Stimulated activated CD4-positive, alpha-beta T cell treated with anti-CD3 and anti-CD28 coated beads, Interleukin-1b, Interleukin-23, amount 100 ng/mL, for 24 hours (primary cell): ENCODE measurements around the gene TSPAN15.

Source experiments
- DNase-seq, 4 experiments: peaks; one replicate each; pipeline ENCODE4 v3.0.0-alpha.2; 2020; ENCODE audit warnings: low read depth in 4 of 4, low spot score in 1 of 4

Gene TSPAN15

GRCh38 chr10:69464801-69465401 lies 13.6 kb downstream of the TSPAN15 start:
- no peak for DNase-seq

GRCh38 chr10:69465457-69466157 lies 14.3 kb downstream of the TSPAN15 start:
- DNase-seq = no peak

- DNase-seq = no peak
Observed at GRCh38 chr10:69466158-69466490, 14.9 kb downstream of the TSPAN15 start.

GRCh38 chr10:69466689-69467088 lies 15.4 kb downstream of the TSPAN15 start:
- no peak for DNase-seq

- DNase-seq = no peak
Observed at GRCh38 chr10:69467928-69468750, 16.9 kb downstream of the TSPAN15 start.

- DNase-seq = no peak
Observed at GRCh38 chr10:69468751-69469089, 17.5 kb downstream of the TSPAN15 start.

- no peak for DNase-seq
Observed at GRCh38 chr10:69469976-69470375, 18.7 kb downstream of the TSPAN15 start.

GRCh38 chr10:69470463-69471384 lies 19.5 kb downstream of the TSPAN15 start:
- no peak for DNase-seq

- DNase-seq = no peak
Observed at GRCh38 chr10:69472142-69472541, 20.9 kb downstream of the TSPAN15 start.

- no peak for DNase-seq
Observed at GRCh38 chr10:69472544-69472943, 21.3 kb downstream of the TSPAN15 start.

- DNase-seq = no peak
Observed at GRCh38 chr10:69473304-69473990, 22.2 kb downstream of the TSPAN15 start.

GRCh38 chr10:69474742-69475432 lies 23.6 kb downstream of the TSPAN15 start:
- DNase-seq = no peak

- DNase-seq = no peak
Observed at GRCh38 chr10:69475433-69475830, 24.2 kb downstream of the TSPAN15 start.

- no peak for DNase-seq
Observed at GRCh38 chr10:69477968-69478597, 26.8 kb downstream of the TSPAN15 start.

GRCh38 chr10:69479240-69480067 lies 28.2 kb downstream of the TSPAN15 start:
- DNase-seq = no peak

GRCh38 chr10:69480068-69480412 lies 28.8 kb downstream of the TSPAN15 start:
- DNase-seq = no peak

GRCh38 chr10:69481305-69481704 lies 30.0 kb downstream of the TSPAN15 start:
- DNase-seq = no peak

- no peak for DNase-seq
Observed at GRCh38 chr10:69481811-69482524, 30.7 kb downstream of the TSPAN15 start.
